ENCODE data around the gene GRIA1. TPM values are rescaled to one million over a fixed set of nuclear protein-coding genes. Genes with fewer than 3 reads are reported as not detected.

Gene GRIA1
- total RNA-seq, 4 donors from 2014 or later = 0.48 to 1.00 TPM; not detected in 2

- Histone ChIP-seq H3K4me1 (peaks cover 0 to 1% (median 0%) of the 10 kb centered on the region in 4 donors), H3K4me3 (no peak overlapping the region), H3K27me3 (no peaks in the 10 kb centered on the region), H3K9me3 (no peaks in the 10 kb centered on the region), H3K27ac (no peak overlapping the region), H3K36me3 (no peaks in the 10 kb centered on the region)
- in situ Hi-C loops (cut with MboI; ENCODE audit: low pct_ligation_motif_present in 1 of 4, low pct_unique_long_range_greater_than_20kb in 1 of 4, low sequenced_read_pairs in 3 of 4) (no loop called here), intact Hi-C loops (cut with DNase I; ENCODE audit: low total_unique reads) (no loop called here)
- WGBS, 2 donors (ENCODE audit: low coverage in 1 of 2) = 64 to 66% methylated on average over 4 to 5 of the region's 5 CpGs
- TF ChIP-seq POLR2AphosphoS5 (IDR thresholded peaks at IDR 0.05) (no peak), CTCF (IDR thresholded peaks at IDR 0.05) (no peak), POLR2A (IDR thresholded peaks at IDR 0.05) (no peak), EP300 (IDR thresholded peaks at IDR 0.05; ENCODE audit: low read depth) (no peak)
- DNase-seq = no peak
Measured at GRCh38 chr5:153623751-153624450, 133.4 kb downstream of the GRIA1 start.

DNA sequence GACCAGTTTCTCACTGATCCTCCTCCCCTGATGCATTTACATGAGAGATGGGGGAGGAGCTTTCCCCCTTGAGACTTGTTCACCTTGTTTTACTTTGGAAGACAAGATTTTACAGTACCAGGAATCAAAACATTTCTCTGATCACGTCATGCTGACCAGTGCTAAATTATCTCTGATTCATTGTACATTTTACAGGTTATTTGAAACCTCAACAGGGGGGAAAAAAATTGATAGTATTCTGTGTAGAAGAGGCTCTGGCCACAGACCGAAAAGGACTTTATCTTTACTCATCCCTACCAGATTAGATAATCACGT, 133.9 kb downstream of the GRIA1 start:
- H3K9me3 ChIP-seq = no peaks in the 10 kb centered on the region
- intact Hi-C loops (cut with DNase I; ENCODE audit: low total_unique reads) = no loop called here
- H3K27ac ChIP-seq = no peak overlapping the region
- no peaks in the 10 kb centered on the region for H3K36me3 ChIP-seq
- in situ Hi-C loops (cut with MboI; ENCODE audit: low pct_ligation_motif_present in 1 of 4, low pct_unique_long_range_greater_than_20kb in 1 of 4, low sequenced_read_pairs in 3 of 4) = no loop called here
- no peak for DNase-seq
- TF ChIP-seq CTCF (IDR thresholded peaks at IDR 0.05) (no peak), POLR2AphosphoS5 (IDR thresholded peaks at IDR 0.05) (no peak), EP300 (IDR thresholded peaks at IDR 0.05; ENCODE audit: low read depth) (no peak), POLR2A (IDR thresholded peaks at IDR 0.05) (no peak)
- H3K27me3 ChIP-seq = no peaks in the 10 kb centered on the region
- H3K4me3 ChIP-seq = no peak overlapping the region
- 62 to 64% methylated on average over 3 of the region's 3 CpGs for whole genome bisulfite sequencing, 2 donors (ENCODE audit: low coverage in 1 of 2)
- H3K4me1 ChIP-seq = peaks cover 0 to 6% (median 0%) of the 10 kb centered on the region in 4 donors

- Histone ChIP-seq H3K27ac (no peak overlapping the region), H3K27me3 (no peaks in the 10 kb centered on the region), H3K9me3 (no peaks in the 10 kb centered on the region), H3K4me3 (no peak overlapping the region), H3K36me3 (no peaks in the 10 kb centered on the region), H3K4me1 (peaks cover 0 to 6% (median 0%) of the 10 kb centered on the region in 4 donors)
- in situ Hi-C loops (cut with MboI; ENCODE audit: low pct_ligation_motif_present in 1 of 4, low pct_unique_long_range_greater_than_20kb in 1 of 4, low sequenced_read_pairs in 3 of 4) (no loop called here), intact Hi-C loops (cut with DNase I; ENCODE audit: low total_unique reads) (no loop called here)
- TF ChIP-seq CTCF (IDR thresholded peaks at IDR 0.05) (no peak), POLR2A (IDR thresholded peaks at IDR 0.05) (no peak), POLR2AphosphoS5 (IDR thresholded peaks at IDR 0.05) (no peak), EP300 (IDR thresholded peaks at IDR 0.05; ENCODE audit: low read depth) (no peak)
- WGBS, 2 donors (ENCODE audit: low coverage in 1 of 2) = 61 to 69% methylated on average over 6 to 7 of the region's 7 CpGs
- DNase-seq = no peak
Measured at GRCh38 chr5:153625826-153626354, 135.4 kb downstream of the GRIA1 start.

GRCh38 chr5:153626836-153627235, 136.4 kb downstream of the GRIA1 start:
- no peak for DNase-seq
- no peaks in the 10 kb centered on the region for H3K36me3 ChIP-seq
- peaks cover 0 to 6% (median 0%) of the 10 kb centered on the region in 4 donors for H3K4me1 ChIP-seq
- in situ Hi-C loops (cut with MboI; ENCODE audit: low pct_ligation_motif_present in 1 of 4, low pct_unique_long_range_greater_than_20kb in 1 of 4, low sequenced_read_pairs in 3 of 4) = no loop called here
- no peaks in the 10 kb centered on the region for H3K27me3 ChIP-seq
- H3K4me3 ChIP-seq = no peak overlapping the region
- TF ChIP-seq EP300 (IDR thresholded peaks at IDR 0.05; ENCODE audit: low read depth) (no peak), POLR2A (IDR thresholded peaks at IDR 0.05) (no peak), POLR2AphosphoS5 (IDR thresholded peaks at IDR 0.05) (no peak), CTCF (IDR thresholded peaks at IDR 0.05) (no peak)
- H3K9me3 ChIP-seq = no peaks in the 10 kb centered on the region
- intact Hi-C loops (cut with DNase I; ENCODE audit: low total_unique reads) = no loop called here
- whole genome bisulfite sequencing, 2 donors (ENCODE audit: low coverage in 1 of 2) = 60 to 62% methylated on average over 2 of the region's 2 CpGs
- H3K27ac ChIP-seq = no peak overlapping the region

Measured in transverse colon (tissue), 4 donors.